ENCODE results near the gene FAM107B. TPM values are rescaled to one million over a fixed set of nuclear protein-coding genes. Genes with fewer than 3 reads are reported as not detected.

Gene FAM107B
- total and polyA plus RNA-seq, 2 of the 13 experiments (the other 11 are each of a cell fraction or from before 2014, with no cell fraction given) = 15.7 to 24.8 TPM

GRCh38 chr10:14667781-14668180 lies 106.9 kb downstream of the FAM107B start (continued):
- TF ChIP-seq BCL3 (CRISPR knock-in tag; IDR thresholded peaks at IDR 0.05) (no peak), ZNF629 (CRISPR knock-in tag; conservative IDR thresholded peaks at IDR 0.05) (no peak), ZNF598 (CRISPR knock-in tag; IDR thresholded peaks at IDR 0.05; ENCODE audit: borderline replicate concordance) (no peak), ZBTB39 (CRISPR knock-in tag; IDR thresholded peaks at IDR 0.05) (no peak), GFI1 (CRISPR knock-in tag; IDR thresholded peaks at IDR 0.05; ENCODE audit: borderline replicate concordance) (no peak), ZNF234 (CRISPR knock-in tag; conservative IDR thresholded peaks at IDR 0.05) (no peak), KDM2A (CRISPR knock-in tag; IDR thresholded peaks at IDR 0.05; ENCODE audit: borderline replicate concordance, low read depth) (no peak)

- CTCF ChIA-PET (ENCODE audit: low intra/inter-chr PET ratio, low total read pairs) = no interaction called here
- POLR2A ChIA-PET = no interaction called here
- H3K4me3 ChIP-seq (replicated peaks in 1 of 3; ENCODE audit: insufficient read depth in 1 of 3, low read depth in 2 of 3, low read length in 3 of 3) = no peak overlapping the region
- H3K9ac ChIP-seq (ENCODE audit: insufficient read depth, low read depth, low read length) = no peak overlapping the region
- TF ChIP-seq REL (CRISPR knock-in tag; conservative IDR thresholded peaks at IDR 0.05) = no peak
- no peak for TF ChIP-seq NBN (conservative IDR thresholded peaks at IDR 0.05)
- TF ChIP-seq ZNF777 (CRISPR knock-in tag; IDR thresholded peaks at IDR 0.05) = no peak
- TF ChIP-seq KLF12 (CRISPR knock-in tag; IDR thresholded peaks at IDR 0.05; ENCODE audit: borderline replicate concordance) = no peak
- TF ChIP-seq DMAP1 (CRISPR knock-in tag; IDR thresholded peaks at IDR 0.05) = no peak
- TF ChIP-seq SNAPC2 (CRISPR knock-in tag; IDR thresholded peaks at IDR 0.05) = no peak
- TF ChIP-seq ZBTB20 (CRISPR knock-in tag; IDR thresholded peaks at IDR 0.05; ENCODE audit: borderline replicate concordance, low read depth) = no peak
- no peaks in the 10 kb centered on the region for H3K36me3 ChIP-seq (replicated peaks in 1 of 2; ENCODE audit: control insufficient read depth in 1 of 2, insufficient read depth in 2 of 2, low read length in 2 of 2)
- in situ Hi-C loops (cut with HindIII; ENCODE audit: extremely low pct_ligation_motif_present, low pct_unique_long_range_greater_than_20kb) (no loop called here), intact Hi-C loops (cut with micrococcal nuclease; ENCODE audit: unreplicated experiment) (no loop called here)
- H4K20me1 ChIP-seq (ENCODE audit: insufficient read depth, low read length) = no peaks in the 10 kb centered on the region
- H3K27me3 ChIP-seq (ENCODE audit: control insufficient read depth in 1 of 2, insufficient read depth in 2 of 2, low read length in 2 of 2) = no peaks in the 10 kb centered on the region
- no peak for ATAC-seq
- 0 out of 2 replicates have a peak, but pooled peaks cover 13% of the 10 kb centered on the region for H3K4me1 ChIP-seq (ENCODE audit: insufficient read depth, low read length)
- no peak overlapping the region for H3K4me2 ChIP-seq (ENCODE audit: low read depth, low read length)
- H3K27ac ChIP-seq (ENCODE audit: extremely low read length, insufficient read depth, low read length) = no peak overlapping the region
- DNase-seq (ENCODE audit: low spot score) = no peak
- H2AFZ ChIP-seq (ENCODE audit: low read length) = no peak overlapping the region
- FAIRE-seq = no peak
- H3K79me2 ChIP-seq (ENCODE audit: insufficient read depth, low read length) = no peaks in the 10 kb centered on the region
- H3K9me3 ChIP-seq (ENCODE audit: low read length) = no peaks in the 10 kb centered on the region
- 28% methylated on average over 6 of the region's 6 CpGs for WGBS (ENCODE audit: low lambda C conversion rate)
- BruUV-seq (replicated peaks) = no TSS peak
These were observed 107.4 kb downstream of the FAM107B start for GRCh38 chr10:14667280-14667679.
